K562 (cell line): ENCODE measurements around the gene PLD1. TPM values are rescaled to one million over a fixed set of nuclear protein-coding genes. Genes with fewer than 3 reads are reported as not detected.

ENCODE experiments used
- ATAC-seq: fragments of 200-7000 bp; cut with Tn5 transposase; 3 replicates; pipeline ENCODE4 v1.9.1; 2020; ENCODE audit warnings: moderate library complexity
- BruUV-seq: library from RNA; stranded (reverse); fragments of 400-500 nt; replicated peaks from 2 replicates; lab custom pipeline; 2021; lab: Mats Ljungman, UMichigan
- CTCF ChIA-PET: fragments of 300-600 bp; formaldehyde crosslinking; extraction: SDS; loops from one replicate; lab custom pipeline; 2021; ENCODE audit warnings: low intra/inter-chr PET ratio; lab: Yijun Ruan, JAX
- POLR2A ChIA-PET: fragments of 300-600, 350-650 bp; sonication (Branson Sonifier 250); formaldehyde crosslinking; extraction: SDS; loops from one replicate; lab custom pipeline; 2021; ENCODE audit warnings: antibody characterized with exemption, inconsistent platforms; lab: Yijun Ruan, JAX
- DNase-seq, 4 experiments: peaks; one replicate each; pipeline versions ENCODE4 v3.0.0 to v3.0.0-alpha.2; 2011 to 2018; ENCODE audit warnings: low spot score in 3 of 4, mixed read lengths in 3 of 4; ENCODE audit errors: extremely low read depth in 1 of 4
- FAIRE-seq: peaks from 2 replicates; lab custom pipeline; 2011; peaks lifted over from hg19 to GRCh38; lab: Jason Lieb, UNC
- H2AFZ ChIP-seq: 2 replicates; pipeline ENCODE4 v1.6.0; 2011; ENCODE audit warnings: low read depth, low read length, control low read depth, inconsistent platforms
- H3K27ac ChIP-seq: fragments of 200-600 bp; 3 replicates; pipeline ENCODE4 v1.8.0; 2011; ENCODE audit warnings: low read depth, mild to moderate bottlenecking, control low read depth, inconsistent platforms, low read length, moderate library complexity, mixed read lengths; ENCODE audit errors: extremely low read depth
- H3K27me3 ChIP-seq, 2 experiments: fragments of 300-600 bp in 1 of 2; 2 replicates in 1 of 2; 3 replicates in 1 of 2; pipeline versions ENCODE4 v1.6.0 to v1.8.0; 2011; ENCODE audit warnings: inconsistent platforms in 2 of 2, low read length in 2 of 2, mild to moderate bottlenecking in 1 of 2, mixed read lengths in 1 of 2, moderate library complexity in 1 of 2; ENCODE audit not compliant: control insufficient read depth in 2 of 2, insufficient read depth in 2 of 2
- H3K36me3 ChIP-seq: fragments of 300-600 bp; 3 replicates; pipeline ENCODE4 v1.8.0; 2011; ENCODE audit warnings: mild to moderate bottlenecking, low read length, inconsistent platforms; ENCODE audit not compliant: control insufficient read depth, insufficient read depth
- H3K4me1 ChIP-seq, 2 experiments: fragments of 200-600 bp in 1 of 2; replicated peaks in 1 of 2; 2 replicates in 1 of 2; 3 replicates in 1 of 2; pipeline versions ENCODE4 v1.5.1 to v1.8.0; 2011; ENCODE audit warnings: inconsistent platforms in 2 of 2, low read length in 2 of 2, mild to moderate bottlenecking in 1 of 2, mixed read lengths in 1 of 2, moderate library complexity in 1 of 2; ENCODE audit not compliant: control insufficient read depth in 2 of 2, insufficient read depth in 2 of 2
- H3K4me2 ChIP-seq: 2 replicates; pipeline ENCODE4 v1.6.1; 2011; ENCODE audit warnings: low read length, control low read depth, inconsistent platforms, mixed read lengths; ENCODE audit not compliant: insufficient read depth
- H3K4me3 ChIP-seq: fragments of 200-600 bp; sonication (generic), shearing (Covaris generic); 2 replicates; pipeline ENCODE4 v1.5.1; 2016; ENCODE audit warnings: control low read depth, inconsistent platforms
- H3K79me2 ChIP-seq: fragments of 200-600 bp; 3 replicates; pipeline ENCODE4 v1.8.0; 2011; ENCODE audit warnings: low read length, inconsistent platforms; ENCODE audit not compliant: control insufficient read depth, insufficient read depth
- H3K9ac ChIP-seq, 2 experiments: 2 replicates each; pipeline versions ENCODE4 v1.6.0 to v1.6.1; 2011; ENCODE audit warnings: low read depth in 2 of 2, low read length in 2 of 2, control low read depth in 1 of 2, inconsistent platforms in 1 of 2, mild to moderate bottlenecking in 1 of 2, mixed read lengths in 1 of 2; ENCODE audit not compliant: insufficient read depth in 1 of 2
- H3K9me1 ChIP-seq: one replicate; pipeline ENCODE4 v1.6.0; 2011; ENCODE audit warnings: inconsistent platforms, mild to moderate bottlenecking, low read length, moderate library complexity; ENCODE audit not compliant: control insufficient read depth, insufficient read depth
- H3K9me3 ChIP-seq: replicated peaks from 2 replicates; pipeline ENCODE4 v1.5.1; 2011; ENCODE audit warnings: low read depth, low read length, inconsistent platforms; ENCODE audit not compliant: control insufficient read depth, insufficient read depth
- H4K20me1 ChIP-seq: replicated peaks from 2 replicates; pipeline ENCODE4 v1.6.1; 2011; ENCODE audit warnings: low read length, inconsistent platforms, mixed read lengths; ENCODE audit not compliant: control insufficient read depth, insufficient read depth
- ARID1B ChIP-seq: fragments of 450-650 bp; IDR thresholded peaks from 2 replicates; pipeline ENCODE4 v1.6.1; 2016; ENCODE audit warnings: antibody characterized with exemption, mild to moderate bottlenecking, inconsistent platforms
- STAT5A ChIP-seq: IDR thresholded peaks from 2 replicates; pipeline ENCODE4 v1.6.1; 2012; ENCODE audit warnings: low read length, inconsistent platforms, borderline replicate concordance
- TAL1 ChIP-seq: fragments of 450-650 bp; IDR thresholded peaks from 2 replicates; pipeline ENCODE4 v1.6.1; 2016; ENCODE audit warnings: mild to moderate bottlenecking
- WGBS: fragments of 100-300 bp; shearing (Covaris generic); methylation state at CpG from one replicate; pipeline ENCODE4 v1.1.6; 2016; ENCODE audit warnings: low coverage, mixed read lengths; ENCODE audit not compliant: insufficient coverage; ENCODE audit errors: missing lambda C conversion rate; 5-methylcytosine and 5-hydroxymethylcytosine counted together
- in situ Hi-C: fragments of 300-500 bp; cut with MboI; formaldehyde crosslinking; loops from 4 replicates; pipeline ENCODE4 v1.15.0; 2018; ENCODE audit warnings: inconsistent platforms, mixed read lengths
- intact Hi-C: fragments of 100-400 bp; cut with micrococcal nuclease; formaldehyde crosslinking; loops from 2 replicates; pipeline ENCODE4 v1.14.2; 2022
- polyA plus RNA-seq, 8 experiments: library from polyadenylated mRNA; depleted of rRNA in 4 of 8; stranded (reverse) in 5 of 8; unstranded in 3 of 8; fragments of >200 nt; fragmentation: Nextera tagmentation in 2 of 8; fragmentation: Illumina TruSeq in 1 of 8; extraction: Ambion mirVana in 2 of 8; extraction: Trizol in 1 of 8; gene quantifications; 2 replicates each; pipeline versions ENCODE4 v1.2.1 to v1.2.3, GENCODE V29; 2011 to 2014; ENCODE audit warnings: inconsistent platforms in 1 of 8, missing spikeins in 1 of 8
- total RNA-seq, 7 experiments: library from RNA; depleted of rRNA in 6 of 7; stranded (reverse); fragments of >200 nt in 6 of 7; fragmentation: Illumina TruSeq in 2 of 7; extraction: Trizol in 2 of 7; gene quantifications; 2 replicates each; pipeline versions ENCODE4 v1.2.1 to v1.2.3, GENCODE V29; 2011 to 2021; ENCODE audit warnings: low replicate concordance in 1 of 7
- TF ChIP-seq, protein P1 (sequence below): fragments of 150-350 bp; conservative IDR thresholded peaks from 2 replicates; pipeline ENCODE4 v1.6.1; 2014; ENCODE audit warnings: low read length
- TF ChIP-seq, protein P2 (sequence below): fragments of 250-450 bp; sonication (Bioruptor Pico); IDR thresholded peaks from 2 replicates; pipeline ENCODE4 v1.4.0; 2020; ENCODE audit warnings: mild to moderate bottlenecking, moderate library complexity

The PLD1 gene
- total and polyA plus RNA-seq, 9 of the 15 experiments (the other 6 are each of a cell fraction or from before 2014, with no cell fraction given), result 8.4 to 26.1 (median 18.6) TPM

DNA sequence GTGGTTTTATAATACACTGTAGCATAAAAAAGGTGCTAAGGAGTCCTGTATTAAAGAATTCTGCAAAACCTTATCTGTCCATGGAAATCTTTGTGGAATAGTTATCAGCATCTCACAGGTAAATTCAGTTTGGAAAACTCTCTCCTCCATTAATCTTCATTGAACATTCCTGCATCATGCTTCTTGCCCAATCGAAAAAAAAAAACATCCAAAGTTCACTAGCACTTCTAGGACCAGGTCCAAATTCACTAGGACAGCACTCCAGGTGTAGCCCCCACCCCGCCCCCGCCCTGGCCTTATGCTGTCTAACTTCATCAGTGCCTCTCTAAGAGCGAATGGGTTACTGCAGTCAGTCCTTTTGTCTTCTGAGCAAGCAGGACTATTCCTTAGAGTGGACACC is 138.6 kb downstream of the PLD1 start (continued):
- no peak for TF ChIP-seq STAT5A
- TF ChIP-seq, protein P1, sequence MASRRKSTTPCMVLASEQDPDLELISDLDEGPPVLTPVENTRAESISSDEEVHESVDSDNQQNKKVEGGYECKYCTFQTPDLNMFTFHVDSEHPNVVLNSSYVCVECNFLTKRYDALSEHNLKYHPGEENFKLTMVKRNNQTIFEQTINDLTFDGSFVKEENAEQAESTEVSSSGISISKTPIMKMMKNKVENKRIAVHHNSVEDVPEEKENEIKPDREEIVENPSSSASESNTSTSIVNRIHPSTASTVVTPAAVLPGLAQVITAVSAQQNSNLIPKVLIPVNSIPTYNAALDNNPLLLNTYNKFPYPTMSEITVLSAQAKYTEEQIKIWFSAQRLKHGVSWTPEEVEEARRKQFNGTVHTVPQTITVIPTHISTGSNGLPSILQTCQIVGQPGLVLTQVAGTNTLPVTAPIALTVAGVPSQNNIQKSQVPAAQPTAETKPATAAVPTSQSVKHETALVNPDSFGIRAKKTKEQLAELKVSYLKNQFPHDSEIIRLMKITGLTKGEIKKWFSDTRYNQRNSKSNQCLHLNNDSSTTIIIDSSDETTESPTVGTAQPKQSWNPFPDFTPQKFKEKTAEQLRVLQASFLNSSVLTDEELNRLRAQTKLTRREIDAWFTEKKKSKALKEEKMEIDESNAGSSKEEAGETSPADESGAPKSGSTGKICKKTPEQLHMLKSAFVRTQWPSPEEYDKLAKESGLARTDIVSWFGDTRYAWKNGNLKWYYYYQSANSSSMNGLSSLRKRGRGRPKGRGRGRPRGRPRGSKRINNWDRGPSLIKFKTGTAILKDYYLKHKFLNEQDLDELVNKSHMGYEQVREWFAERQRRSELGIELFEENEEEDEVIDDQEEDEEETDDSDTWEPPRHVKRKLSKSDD, result no peak

- no peaks in the 10 kb centered on the region for H3K79me2 ChIP-seq
- 45% methylated on average over 4 of the region's 4 CpGs for WGBS
- H3K4me2 ChIP-seq, result no peak overlapping the region
- H3K36me3 ChIP-seq, result peaks cover 6% of the 10 kb centered on the region; the same call in 1 of the 3 replicates
- DNase-seq (no peak), FAIRE-seq (no peak), ATAC-seq (no peak)
- ChIA-PET POLR2A (interaction anchor here (1.7 kb wide), 1 partner anchor 22 kb away, joined by 5 read pairs; no protein-coding TSS in a partner anchor), CTCF (no interaction called here)
- no peaks in the 10 kb centered on the region for H3K9me1 ChIP-seq
- H4K20me1 ChIP-seq, result no peaks in the 10 kb centered on the region
- in situ Hi-C loops, result no loop called here
- H3K27me3 ChIP-seq, result no peaks in the 10 kb centered on the region
- 0 out of 5 replicates have a peak, but pooled peaks cover 0 to 2% of the 10 kb centered on the region in 2 experiments for H3K4me1 ChIP-seq
- intact Hi-C loops, result no loop called here
- no peaks in the 10 kb centered on the region for H3K9me3 ChIP-seq
- H3K27ac ChIP-seq, result no peak overlapping the region
- H3K4me3 ChIP-seq, result no peak overlapping the region
- TF ChIP-seq ARID1B (peak; percentile 23; the same call in 1 of the 2 replicates), TAL1 (peak; percentile 25; the same call in 1 of the 2 replicates)
- TF ChIP-seq, protein P2, sequence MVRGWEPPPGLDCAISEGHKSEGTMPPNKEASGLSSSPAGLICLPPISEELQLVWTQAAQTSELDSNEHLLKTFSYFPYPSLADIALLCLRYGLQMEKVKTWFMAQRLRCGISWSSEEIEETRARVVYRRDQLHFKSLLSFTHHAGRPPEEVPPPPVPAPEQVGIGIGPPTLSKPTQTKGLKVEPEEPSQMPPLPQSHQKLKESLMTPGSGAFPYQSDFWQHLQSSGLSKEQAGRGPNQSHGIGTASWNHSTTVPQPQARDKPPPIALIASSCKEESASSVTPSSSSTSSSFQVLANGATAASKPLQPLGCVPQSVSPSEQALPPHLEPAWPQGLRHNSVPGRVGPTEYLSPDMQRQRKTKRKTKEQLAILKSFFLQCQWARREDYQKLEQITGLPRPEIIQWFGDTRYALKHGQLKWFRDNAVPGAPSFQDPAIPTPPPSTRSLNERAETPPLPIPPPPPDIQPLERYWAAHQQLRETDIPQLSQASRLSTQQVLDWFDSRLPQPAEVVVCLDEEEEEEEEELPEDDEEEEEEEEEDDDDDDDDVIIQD (CRISPR knock-in tag), result no peak
- no peak overlapping the region for H2AFZ ChIP-seq
- H3K9ac ChIP-seq, result no peak overlapping the region
- BruUV-seq, result no TSS peak
These were observed 143.8 kb downstream of the PLD1 start for GRCh38 chr3:171666516-171666915.
